Endothelial cell of umbilical vein (primary cell): ENCODE data around the gene MYH11. TPM values are rescaled to one million over a fixed set of nuclear protein-coding genes. Genes with fewer than 3 reads are reported as not detected.
"Not testable (repeated sequence)": the region's sequence is repeated elsewhere in the genome, so short reads cannot be mapped to it uniquely, and the experiment has no call there.

Source experiments
- BruUV-seq: library from RNA; stranded (reverse); fragments of 400-500 nt; replicated peaks from 2 replicates; lab custom pipeline; 2021; lab: Mats Ljungman, UMichigan
- CTCF ChIA-PET: fragments of 300-600, 350-600 bp; sonication (Branson Sonifier 250); formaldehyde crosslinking; loops from one replicate; lab custom pipeline; 2021; ENCODE audit warnings: antibody characterized with exemption, inconsistent platforms; lab: Charles Lee
- POLR2A ChIA-PET: fragments of 300-600, 350-600 bp; sonication (Branson Sonifier 250); formaldehyde crosslinking; loops from one replicate; lab custom pipeline; 2021; ENCODE audit warnings: antibody characterized with exemption, inconsistent platforms; lab: Charles Lee
- DNase-seq: peaks from one replicate; pipeline ENCODE4 v3.0.0-alpha.2; 2011; ENCODE audit warnings: low read depth, low spot score
- FAIRE-seq: peaks from 2 replicates; lab custom pipeline; 2011; peaks lifted over from hg19 to GRCh38; lab: Jason Lieb, UNC
- H2AFZ ChIP-seq: 2 replicates; pipeline ENCODE4 v1.6.0; 2012; ENCODE audit warnings: low read depth, low read length, control low read depth, inconsistent platforms
- H3K27ac ChIP-seq: 2 replicates; pipeline ENCODE4 v1.5.1; 2011; ENCODE audit warnings: low read depth, mild to moderate bottlenecking, control low read depth, low read length, moderate library complexity; ENCODE audit not compliant: insufficient read depth
- H3K27me3 ChIP-seq, 2 experiments: 2 replicates each; pipeline versions ENCODE4 v1.6.0 to v1.6.1; 2011; ENCODE audit warnings: low read length in 2 of 2, mixed read lengths in 1 of 2; ENCODE audit not compliant: control insufficient read depth in 2 of 2, insufficient read depth in 2 of 2
- H3K36me3 ChIP-seq, 2 experiments: 2 replicates in 1 of 2; 3 replicates in 1 of 2; pipeline ENCODE4 v1.5.1; 2011; ENCODE audit warnings: low read length in 2 of 2, mild to moderate bottlenecking in 1 of 2, moderate library complexity in 1 of 2; ENCODE audit not compliant: control insufficient read depth in 2 of 2, insufficient read depth in 2 of 2; ENCODE audit errors: extremely low read depth in 1 of 2
- H3K4me1 ChIP-seq: 3 replicates; pipeline ENCODE4 v1.5.1; 2011; ENCODE audit warnings: mild to moderate bottlenecking, low read length; ENCODE audit not compliant: control insufficient read depth, insufficient read depth; ENCODE audit errors: extremely low read depth
- H3K4me2 ChIP-seq: 2 replicates; pipeline ENCODE4 v1.6.1; 2011; ENCODE audit warnings: low read length, control low read depth, mixed read lengths; ENCODE audit not compliant: insufficient read depth
- H3K4me3 ChIP-seq, 3 experiments: fragments of 200-600 bp in 1 of 3; sonication (generic), shearing (Covaris generic) in 1 of 3; replicated peaks in 1 of 3; 2 replicates each; pipeline ENCODE4 v1.5.1; 2011 to 2016; ENCODE audit warnings: control low read depth in 3 of 3, low read length in 3 of 3, mild to moderate bottlenecking in 2 of 3, inconsistent platforms in 1 of 3, low read depth in 1 of 3, moderate library complexity in 1 of 3; ENCODE audit not compliant: insufficient read depth in 1 of 3
- H3K79me2 ChIP-seq: 2 replicates; pipeline ENCODE4 v1.6.0; 2012; ENCODE audit warnings: low read length, inconsistent platforms; ENCODE audit not compliant: control insufficient read depth, insufficient read depth
- H3K9ac ChIP-seq: replicated peaks from 2 replicates; pipeline ENCODE3; 2011; ENCODE audit warnings: low read length, control low read depth; ENCODE audit not compliant: insufficient read depth; ENCODE audit errors: extremely low read depth
- H3K9me1 ChIP-seq: replicated peaks from 3 replicates; pipeline ENCODE4 v1.6.0; 2011; ENCODE audit warnings: mild to moderate bottlenecking, low read length; ENCODE audit not compliant: control insufficient read depth, insufficient read depth; ENCODE audit errors: extremely low read depth
- H3K9me3 ChIP-seq: replicated peaks from 2 replicates; pipeline ENCODE4 v1.5.1; 2012; ENCODE audit warnings: low read length, inconsistent platforms; ENCODE audit not compliant: control insufficient read depth, insufficient read depth
- H4K20me1 ChIP-seq: replicated peaks from 2 replicates; pipeline ENCODE3; 2011; ENCODE audit warnings: mild to moderate bottlenecking, low read length; ENCODE audit not compliant: control insufficient read depth, insufficient read depth; ENCODE audit errors: extremely low read depth
- EZH2 ChIP-seq: IDR thresholded peaks from 2 replicates; pipeline ENCODE4 v1.6.1; 2012; ENCODE audit warnings: borderline replicate concordance, low read depth, mild to moderate bottlenecking, moderate library complexity, low read length, inconsistent platforms; ENCODE audit not compliant: severe bottlenecking
- FOS ChIP-seq: IDR thresholded peaks from 2 replicates; pipeline ENCODE4 v1.6.1; 2011; ENCODE audit warnings: mild to moderate bottlenecking, low read length, moderate library complexity, borderline replicate concordance; ENCODE audit not compliant: insufficient read depth
- GATA2 ChIP-seq: IDR thresholded peaks from 2 replicates; pipeline ENCODE4 v1.7.0; 2011; ENCODE audit warnings: low read depth, mild to moderate bottlenecking, moderate library complexity, mixed read lengths, low read length; ENCODE audit not compliant: insufficient read length, insufficient read depth
- JUN ChIP-seq: IDR thresholded peaks from 2 replicates; pipeline ENCODE4 v1.6.1; 2011; ENCODE audit warnings: borderline replicate concordance, low read depth; ENCODE audit not compliant: insufficient read length, insufficient read depth
- MYC ChIP-seq: IDR thresholded peaks from one replicate; pipeline ENCODE4 v1.6.1; 2011; ENCODE audit warnings: mild to moderate bottlenecking, low read depth, low read length
- POLR2A ChIP-seq: IDR thresholded peaks from 2 replicates; pipeline ENCODE4 v1.6.1; 2012; ENCODE audit warnings: low read depth, mild to moderate bottlenecking, control low read depth, low read length
- POLR2AphosphoS5 ChIP-seq: IDR thresholded peaks from 2 replicates; pipeline ENCODE4 v1.6.1; 2012; ENCODE audit warnings: low read depth, mild to moderate bottlenecking, control low read depth, low read length, moderate library complexity; ENCODE audit not compliant: insufficient read depth
- dilution Hi-C: fragments of 300-500 bp; cut with MboI; formaldehyde crosslinking; loops from one replicate; pipeline ENCODE4 v1.15.0; 2019; ENCODE audit warnings: low sequenced_read_pairs; ENCODE audit not compliant: extremely low pct_ligation_motif_present
- intact Hi-C: fragments of 100-400 bp; cut with micrococcal nuclease; formaldehyde crosslinking; loops from one replicate; pipeline ENCODE4 v1.10.0; 2022
- polyA plus RNA-seq, 4 experiments: library from polyadenylated mRNA; depleted of rRNA in 3 of 4; stranded (reverse) in 3 of 4; unstranded in 1 of 4; fragments of >200 nt; gene quantifications; 2 replicates each; pipeline versions ENCODE4 v1.2.1 to v1.2.3, GENCODE V29; 2011 to 2012; ENCODE audit warnings: missing spikeins in 1 of 4
- total RNA-seq: library from RNA; stranded (reverse); gene quantifications from 2 replicates; pipeline ENCODE4 v1.2.3, GENCODE V29; 2021
- TF ChIP-seq, protein P1 (sequence below), 2 donors: IDR thresholded peaks; 1 replicate in 1 of 2; 2 replicates in 1 of 2; pipeline ENCODE4 v1.5.1; 2011; ENCODE audit warnings: low read length in 2 of 2, mild to moderate bottlenecking in 2 of 2, moderate library complexity in 2 of 2, control low read depth in 1 of 2, inconsistent platforms in 1 of 2, low read depth in 1 of 2; ENCODE audit not compliant: insufficient read depth in 1 of 2; ENCODE audit errors: extremely low read depth in 1 of 2
- TF ChIP-seq, protein P2 (sequence below): IDR thresholded peaks from 2 replicates; pipeline ENCODE4 v1.6.1; 2011; ENCODE audit not compliant: insufficient read depth, insufficient read length

The MYH11 gene
- total and polyA plus RNA-seq, 2 donors (not counting 3 experiments of a cell fraction or from before 2014, with no cell fraction given) = not detected

DNA sequence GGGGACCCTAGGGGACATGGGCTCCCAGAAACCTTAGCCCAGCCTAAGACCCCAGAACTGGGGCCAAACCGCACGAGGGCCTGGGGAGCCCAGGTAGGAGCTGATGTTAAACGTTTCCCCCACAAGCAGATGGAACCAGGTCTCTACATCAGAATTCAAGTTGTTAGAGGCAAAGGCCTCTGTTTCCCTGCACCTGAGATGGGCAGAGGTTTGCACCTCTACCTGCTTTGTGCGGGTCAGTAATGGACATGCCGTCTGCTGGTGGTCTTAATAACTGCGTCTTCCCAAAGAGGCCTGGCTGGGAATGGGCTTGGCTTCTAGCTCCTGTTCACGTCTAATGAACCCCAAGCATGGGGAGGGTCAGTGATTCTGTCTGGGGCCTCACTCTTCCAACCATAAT is 127.7 kb downstream of the MYH11 start:
- no peaks in the 10 kb centered on the region for H3K9me3 ChIP-seq
- H3K4me2 ChIP-seq = no peak overlapping the region
- no peaks in the 10 kb centered on the region for H3K79me2 ChIP-seq
- POLR2A ChIA-PET = no interaction called here
- H3K27me3 ChIP-seq = no peaks in the 10 kb centered on the region
- no TSS peak for BruUV-seq
- DNase-seq = no peak
- H2AFZ ChIP-seq = no peak overlapping the region
- H4K20me1 ChIP-seq = no peaks in the 10 kb centered on the region
- dilution Hi-C loops (no loop called here), intact Hi-C loops (no loop called here)
- CTCF ChIA-PET = no interaction called here
- FAIRE-seq = no peak
- TF ChIP-seq FOS = no peak
- TF ChIP-seq POLR2AphosphoS5 = no peak
- TF ChIP-seq EZH2 = no peak
- no peak for TF ChIP-seq POLR2A
- TF ChIP-seq, protein P1, sequence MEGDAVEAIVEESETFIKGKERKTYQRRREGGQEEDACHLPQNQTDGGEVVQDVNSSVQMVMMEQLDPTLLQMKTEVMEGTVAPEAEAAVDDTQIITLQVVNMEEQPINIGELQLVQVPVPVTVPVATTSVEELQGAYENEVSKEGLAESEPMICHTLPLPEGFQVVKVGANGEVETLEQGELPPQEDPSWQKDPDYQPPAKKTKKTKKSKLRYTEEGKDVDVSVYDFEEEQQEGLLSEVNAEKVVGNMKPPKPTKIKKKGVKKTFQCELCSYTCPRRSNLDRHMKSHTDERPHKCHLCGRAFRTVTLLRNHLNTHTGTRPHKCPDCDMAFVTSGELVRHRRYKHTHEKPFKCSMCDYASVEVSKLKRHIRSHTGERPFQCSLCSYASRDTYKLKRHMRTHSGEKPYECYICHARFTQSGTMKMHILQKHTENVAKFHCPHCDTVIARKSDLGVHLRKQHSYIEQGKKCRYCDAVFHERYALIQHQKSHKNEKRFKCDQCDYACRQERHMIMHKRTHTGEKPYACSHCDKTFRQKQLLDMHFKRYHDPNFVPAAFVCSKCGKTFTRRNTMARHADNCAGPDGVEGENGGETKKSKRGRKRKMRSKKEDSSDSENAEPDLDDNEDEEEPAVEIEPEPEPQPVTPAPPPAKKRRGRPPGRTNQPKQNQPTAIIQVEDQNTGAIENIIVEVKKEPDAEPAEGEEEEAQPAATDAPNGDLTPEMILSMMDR (IDR thresholded peaks at IDR 0.05; ENCODE audit: extremely low read depth in 1 of 2, insufficient read depth in 1 of 2, low read depth in 1 of 2, low read length in 2 of 2) = no peak
- no peak for TF ChIP-seq MYC
- TF ChIP-seq JUN = no peak
- TF ChIP-seq, protein P2, sequence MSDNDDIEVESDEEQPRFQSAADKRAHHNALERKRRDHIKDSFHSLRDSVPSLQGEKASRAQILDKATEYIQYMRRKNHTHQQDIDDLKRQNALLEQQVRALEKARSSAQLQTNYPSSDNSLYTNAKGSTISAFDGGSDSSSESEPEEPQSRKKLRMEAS = no peak
- TF ChIP-seq GATA2 = no peak
- no peaks in the 10 kb centered on the region for H3K9me1 ChIP-seq
- no peak overlapping the region for H3K4me3 ChIP-seq
- peaks cover 0 to 8% of the 10 kb centered on the region in 2 experiments for H3K36me3 ChIP-seq
- H3K4me1 ChIP-seq = no peaks in the 10 kb centered on the region
- H3K27ac ChIP-seq = no peak overlapping the region
- H3K9ac ChIP-seq = no peak overlapping the region

DNA sequence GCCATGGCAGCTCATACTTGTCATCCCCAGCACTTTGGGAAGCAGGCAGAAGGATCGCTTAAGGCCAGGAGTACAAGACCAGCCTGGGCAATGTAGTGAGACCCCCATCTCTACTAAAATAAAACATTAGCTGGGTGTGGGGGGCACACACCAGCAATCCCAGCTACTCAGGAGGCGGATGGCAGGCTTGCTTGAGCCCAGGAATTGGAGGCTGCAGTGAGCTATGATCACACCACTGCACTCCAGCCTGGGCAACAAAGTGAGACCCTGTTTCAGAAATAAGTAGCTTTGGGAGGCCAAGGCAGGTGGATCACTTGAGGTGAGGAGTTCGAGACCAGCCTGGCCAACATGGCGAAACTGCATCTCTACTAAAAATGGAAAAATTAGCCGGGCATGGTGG is 129.1 kb downstream of the MYH11 start:
- DNase-seq, H3K27ac ChIP-seq, H3K4me2 ChIP-seq, H3K4me1 ChIP-seq, dilution Hi-C loops, H4K20me1 ChIP-seq, H3K79me2 ChIP-seq, H3K9me1 ChIP-seq, POLR2A ChIA-PET, H3K36me3 ChIP-seq, BruUV-seq, H3K9me3 ChIP-seq, H3K27me3 ChIP-seq, H3K4me3 ChIP-seq, intact Hi-C loops, FAIRE-seq, H3K9ac ChIP-seq, H2AFZ ChIP-seq: not testable (repeated sequence)
- CTCF ChIA-PET = interaction anchor here (1.3 kb wide), 1 partner anchor 17 kb away, joined by 4 read pairs; no protein-coding TSS in a partner anchor
